Esophagus (tissue), 2 donors: ENCODE data around the gene MSMP. TPM values are rescaled to one million over a fixed set of nuclear protein-coding genes. Genes with fewer than 3 reads are reported as not detected.

Experiments
- H3K27ac ChIP-seq, 2 donors: one replicate each; pipeline ENCODE4 v1.5.1; 2013; ENCODE audit warnings: low read depth in 2 of 2, mild to moderate bottlenecking in 2 of 2, inconsistent platforms in 1 of 2, low read length in 1 of 2, moderate library complexity in 1 of 2
- H3K27me3 ChIP-seq, 2 donors: one replicate each; pipeline ENCODE4 v1.6.1; 2013; ENCODE audit warnings: low read length in 2 of 2, control low read depth in 1 of 2, mild to moderate bottlenecking in 1 of 2; ENCODE audit not compliant: insufficient read depth in 2 of 2, control insufficient read depth in 1 of 2
- H3K36me3 ChIP-seq, 2 donors: one replicate each; pipeline ENCODE4 v1.6.1; 2013; ENCODE audit warnings: low read length in 1 of 2; ENCODE audit not compliant: control insufficient read depth in 2 of 2, insufficient read depth in 2 of 2
- H3K4me1 ChIP-seq, 2 donors: one replicate each; pipeline ENCODE4 v1.6.1; 2013; ENCODE audit warnings: low read length in 1 of 2; ENCODE audit not compliant: control insufficient read depth in 2 of 2, insufficient read depth in 2 of 2
- H3K4me3 ChIP-seq, 2 donors: one replicate each; pipeline ENCODE4 v1.5.1; 2013; ENCODE audit warnings: low read length in 2 of 2, mild to moderate bottlenecking in 2 of 2, low read depth in 1 of 2, moderate library complexity in 1 of 2
- H3K9me3 ChIP-seq, 2 donors: one replicate each; pipeline ENCODE4 v1.6.1; 2013; ENCODE audit warnings: mild to moderate bottlenecking in 2 of 2, low read depth in 1 of 2, low read length in 1 of 2, moderate library complexity in 1 of 2; ENCODE audit not compliant: control insufficient read depth in 2 of 2, insufficient read depth in 1 of 2
- WGBS, 2 donors: extraction: QIAGEN DNeasy Blood & Tissue Kit; methylation state at CpG; one replicate each; pipeline ENCODE4 v1.1.7; 2013; 5-methylcytosine and 5-hydroxymethylcytosine counted together
- polyA plus RNA-seq, 2 donors: library from polyadenylated mRNA; stranded (reverse); fragments of 200-250 nt; gene quantifications; one replicate each; pipeline ENCODE4 v1.2.3, GENCODE V29; 2013
- donor health status: healthy with polysubstance abuse.
- donor health status: Bipolar disorder and iron deficiency.

MSMP gene
- polyA plus RNA-seq, 2 donors: 0.06 TPM; not detected in 1

GRCh38 chr9:35774907-35775635 is 21.0 kb upstream of the MSMP start:
- 74 to 76% methylated on average over 7 of the region's 7 CpGs for WGBS, 2 donors
- H3K36me3 ChIP-seq: no peaks in the 10 kb centered on the region
- H3K9me3 ChIP-seq: no peaks in the 10 kb centered on the region
- no peak overlapping the region for H3K4me3 ChIP-seq
- no peak overlapping the region for H3K27ac ChIP-seq
- H3K27me3 ChIP-seq: no peaks in the 10 kb centered on the region
- no peaks in the 10 kb centered on the region for H3K4me1 ChIP-seq

GRCh38 chr9:35771943-35772342 is 17.9 kb upstream of the MSMP start:
- Histone ChIP-seq H3K27ac (no peak overlapping the region), H3K4me1 (no peaks in the 10 kb centered on the region), H3K36me3 (no peaks in the 10 kb centered on the region), H3K4me3 (no peak overlapping the region), H3K27me3 (no peaks in the 10 kb centered on the region), H3K9me3 (no peaks in the 10 kb centered on the region)
- WGBS, 2 donors: 60 to 78% methylated on average over 3 of the region's 3 CpGs

GRCh38 chr9:35771534-35771933 is 17.5 kb upstream of the MSMP start:
- 23 to 30% methylated on average over 1 of the region's 1 CpG for WGBS, 2 donors
- Histone ChIP-seq H3K27ac (no peak overlapping the region), H3K4me3 (no peak overlapping the region)

GRCh38 chr9:35771075-35771433 is 17.0 kb upstream of the MSMP start:
- Histone ChIP-seq H3K4me3 (no peak overlapping the region), H3K27ac (no peak overlapping the region), H3K4me1 (no peaks in the 10 kb centered on the region), H3K9me3 (no peaks in the 10 kb centered on the region), H3K27me3 (no peaks in the 10 kb centered on the region), H3K36me3 (no peaks in the 10 kb centered on the region)
- WGBS, 2 donors: 24 to 36% methylated on average over 4 of the region's 4 CpGs

More at GRCh38 chr9:35771534-35771933, 17.5 kb upstream of the MSMP start:
- no peaks in the 10 kb centered on the region for H3K4me1 ChIP-seq
- no peaks in the 10 kb centered on the region for H3K27me3 ChIP-seq
- no peaks in the 10 kb centered on the region for H3K9me3 ChIP-seq
- no peaks in the 10 kb centered on the region for H3K36me3 ChIP-seq

- Histone ChIP-seq H3K36me3 (no peaks in the 10 kb centered on the region), H3K9me3 (no peaks in the 10 kb centered on the region), H3K4me1 (no peaks in the 10 kb centered on the region), H3K27ac (no peak overlapping the region), H3K27me3 (no peaks in the 10 kb centered on the region), H3K4me3 (no peak overlapping the region)
- 97 to 98% methylated on average over 1 of the region's 1 CpG for WGBS, 2 donors
Measured at GRCh38 chr9:35769763-35770162, 15.7 kb upstream of the MSMP start.

GRCh38 chr9:35767458-35767857 is 13.4 kb upstream of the MSMP start:
- Histone ChIP-seq H3K27me3 (no peaks in the 10 kb centered on the region), H3K9me3 (no peaks in the 10 kb centered on the region), H3K4me3 (no peak overlapping the region), H3K27ac (no peak overlapping the region), H3K36me3 (no peaks in the 10 kb centered on the region), H3K4me1 (no peaks in the 10 kb centered on the region)
- 74 to 87% methylated on average over 1 of the region's 1 CpG for WGBS, 2 donors

GRCh38 chr9:35766997-35767396 is 12.9 kb upstream of the MSMP start:
- no peaks in the 10 kb centered on the region for H3K9me3 ChIP-seq
- no peak overlapping the region for H3K4me3 ChIP-seq
- H3K27ac ChIP-seq: no peak overlapping the region
- H3K4me1 ChIP-seq: no peaks in the 10 kb centered on the region
- no peaks in the 10 kb centered on the region for H3K27me3 ChIP-seq
- H3K36me3 ChIP-seq: no peaks in the 10 kb centered on the region
- WGBS, 2 donors: 91 to 92% methylated on average over 2 of the region's 2 CpGs

GRCh38 chr9:35763803-35764202 is 9.7 kb upstream of the MSMP start:
- H3K9me3 ChIP-seq: no peaks in the 10 kb centered on the region
- no peaks in the 10 kb centered on the region for H3K27me3 ChIP-seq
- WGBS, 2 donors: 95 to 100% methylated on average over 1 of the region's 1 CpG
- H3K27ac ChIP-seq: no peak overlapping the region
- no peak overlapping the region for H3K4me3 ChIP-seq
- no peaks in the 10 kb centered on the region for H3K4me1 ChIP-seq
- peaks cover 0 to 2% of the 10 kb centered on the region in 2 donors for H3K36me3 ChIP-seq

GRCh38 chr9:35763181-35763580 is 9.1 kb upstream of the MSMP start:
- no peak overlapping the region for H3K27ac ChIP-seq
- no peaks in the 10 kb centered on the region for H3K4me1 ChIP-seq
- no peak overlapping the region for H3K4me3 ChIP-seq
- H3K9me3 ChIP-seq: no peaks in the 10 kb centered on the region
- no peaks in the 10 kb centered on the region for H3K27me3 ChIP-seq
- H3K36me3 ChIP-seq: peaks cover 0 to 2% of the 10 kb centered on the region in 2 donors
- 46 to 72% methylated on average over 2 of the region's 2 CpGs for WGBS, 2 donors

- peaks cover 0 to 11% of the 10 kb centered on the region in 2 donors for H3K4me1 ChIP-seq
Measured at GRCh38 chr9:35760651-35761050, 6.6 kb upstream of the MSMP start.

More at GRCh38 chr9:35760651-35761050, 6.6 kb upstream of the MSMP start:
- WGBS, 2 donors: 63 to 76% methylated on average over 2 of the region's 2 CpGs
- Histone ChIP-seq H3K9me3 (no peaks in the 10 kb centered on the region), H3K27ac (no peak overlapping the region), H3K36me3 (peaks cover 0 to 2% of the 10 kb centered on the region in 2 donors), H3K4me3 (no peak overlapping the region), H3K27me3 (no peaks in the 10 kb centered on the region)
